Midbrain (tissue), 1 donor: Measurements from ENCODE around the gene PIK3CA.
"Not testable (repeated sequence)": the region's sequence is repeated elsewhere in the genome, so short reads cannot be mapped to it uniquely, and the experiment has no call there.

ENCODE experiments used
- DNase-seq: peaks from one replicate; lab custom pipeline; 2025; lab: John Stamatoyannopoulos, UW

The PIK3CA gene

DNA sequence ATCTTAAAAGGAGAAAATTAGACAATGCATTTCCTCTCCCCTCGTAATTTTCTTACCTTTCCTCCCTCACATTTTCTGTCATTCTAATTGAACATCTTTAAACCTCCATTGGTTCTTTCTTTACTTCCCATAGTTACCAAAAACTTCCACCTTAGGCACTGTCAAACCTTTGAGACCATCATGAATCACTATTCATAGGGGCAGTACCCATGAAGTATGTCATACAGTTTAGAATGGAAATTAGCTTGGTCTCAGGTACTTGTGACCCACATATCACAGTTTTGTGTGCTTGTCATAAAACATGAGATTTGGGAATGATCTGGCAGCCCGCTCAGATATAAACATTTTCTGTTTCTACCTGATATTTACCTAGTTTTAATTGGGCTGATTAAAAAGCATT is 52.6 kb downstream of the PIK3CA start:
- no peak for DNase-seq

DNA sequence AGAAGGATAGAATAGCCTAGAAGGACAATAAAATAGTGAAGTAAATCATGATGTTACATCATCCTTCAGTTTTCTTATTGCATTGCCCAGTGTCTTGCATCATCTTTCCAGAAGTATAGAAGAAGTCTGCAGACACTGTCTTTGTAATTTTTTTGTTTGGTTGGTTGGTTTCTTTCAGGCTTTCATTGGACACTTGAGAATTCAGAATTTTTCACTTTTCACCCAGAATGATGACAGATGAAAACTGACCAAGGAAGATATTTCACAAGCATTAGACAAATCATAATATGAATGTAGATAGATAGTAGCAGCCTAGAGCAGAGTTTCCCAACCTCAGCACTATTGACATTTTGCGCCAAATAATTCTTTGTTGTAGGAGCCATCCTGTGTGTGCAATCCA is 67.4 kb downstream of the PIK3CA start:
- DNase-seq: not testable (repeated sequence)

DNA sequence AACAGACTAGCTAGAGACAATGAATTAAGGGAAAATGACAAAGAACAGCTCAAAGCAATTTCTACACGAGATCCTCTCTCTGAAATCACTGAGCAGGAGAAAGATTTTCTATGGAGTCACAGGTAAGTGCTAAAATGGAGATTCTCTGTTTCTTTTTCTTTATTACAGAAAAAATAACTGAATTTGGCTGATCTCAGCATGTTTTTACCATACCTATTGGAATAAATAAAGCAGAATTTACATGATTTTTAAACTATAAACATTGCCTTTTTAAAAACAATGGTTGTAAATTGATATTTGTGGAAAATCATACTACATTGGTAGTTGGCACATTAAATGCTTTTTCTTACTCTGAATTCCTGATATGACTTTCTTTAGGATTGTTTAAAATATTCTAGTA is 70.1 kb downstream of the PIK3CA start:
- not testable (repeated sequence) for DNase-seq

DNA sequence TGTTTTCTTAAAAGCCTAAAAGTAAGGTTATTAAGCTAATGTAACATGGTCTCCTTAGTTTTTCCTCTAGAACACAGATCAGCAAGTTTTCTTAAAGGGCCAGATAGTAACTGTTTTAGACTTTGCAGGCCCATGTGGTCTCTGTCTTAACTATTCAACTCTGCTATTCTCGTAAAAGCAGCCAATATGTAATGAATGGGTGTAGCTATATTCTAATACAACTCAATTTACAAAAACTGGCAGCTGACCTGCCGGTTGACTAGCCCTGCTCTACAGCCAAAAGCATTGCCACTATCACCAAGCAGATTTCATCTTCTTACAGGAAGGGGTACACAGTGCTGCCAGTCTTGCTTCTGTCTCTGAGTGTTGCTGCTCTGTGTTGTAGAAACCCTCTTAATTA is 75.4 kb downstream of the PIK3CA start:
- DNase-seq: no peak

DNA sequence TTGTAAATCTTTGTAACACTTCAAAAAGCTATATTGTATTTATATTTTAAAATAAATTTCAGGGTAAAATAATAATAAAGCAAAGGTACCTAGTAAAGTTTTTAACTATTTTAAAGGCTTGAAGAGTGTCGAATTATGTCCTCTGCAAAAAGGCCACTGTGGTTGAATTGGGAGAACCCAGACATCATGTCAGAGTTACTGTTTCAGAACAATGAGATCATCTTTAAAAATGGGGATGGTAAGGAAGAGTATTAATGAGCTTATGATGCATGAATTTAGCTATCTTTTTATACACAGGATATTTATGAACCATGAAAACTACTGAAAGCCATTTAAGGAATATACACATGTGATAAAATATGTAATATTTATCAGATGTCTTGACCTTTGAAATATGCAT is 76.4 kb downstream of the PIK3CA start:
- DNase-seq: no peak

DNA sequence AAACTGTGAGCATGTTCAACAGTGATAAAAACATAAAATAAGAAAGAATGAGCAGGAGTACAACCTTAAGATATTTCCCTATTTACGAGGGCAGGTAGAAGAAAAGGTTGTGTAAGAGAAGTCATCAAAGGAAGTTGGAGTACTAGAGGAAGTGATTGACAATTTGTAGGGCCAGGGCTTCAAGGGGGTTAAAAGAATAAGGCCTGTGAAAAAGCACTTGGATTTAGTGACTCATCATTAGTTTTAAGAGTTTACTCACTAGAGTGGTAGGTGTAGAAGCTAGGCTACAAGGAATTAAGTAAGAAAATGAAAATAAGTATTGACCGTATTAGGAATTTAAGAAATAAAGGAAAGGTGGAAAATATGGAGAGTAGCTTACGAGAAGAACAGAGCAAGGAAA is 79.2 kb downstream of the PIK3CA start:
- DNase-seq: no peak

DNA sequence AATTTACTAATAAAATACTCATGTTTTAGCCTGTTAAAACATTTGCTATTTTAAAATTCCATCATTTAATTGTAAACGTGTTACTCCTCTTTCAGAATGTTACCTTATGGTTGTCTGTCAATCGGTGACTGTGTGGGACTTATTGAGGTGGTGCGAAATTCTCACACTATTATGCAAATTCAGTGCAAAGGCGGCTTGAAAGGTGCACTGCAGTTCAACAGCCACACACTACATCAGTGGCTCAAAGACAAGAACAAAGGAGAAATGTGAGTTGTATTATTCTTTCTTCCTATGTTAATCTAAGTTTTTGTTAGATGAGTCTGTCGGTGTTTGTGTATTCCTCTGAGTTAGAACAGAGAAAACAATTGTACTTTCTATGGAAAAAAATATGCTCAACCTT is 81.0 kb downstream of the PIK3CA start:
- DNase-seq: no peak

GRCh38 chr3:179233043-179233442 is 84.9 kb downstream of the PIK3CA start:
- DNase-seq: no peak

DNA sequence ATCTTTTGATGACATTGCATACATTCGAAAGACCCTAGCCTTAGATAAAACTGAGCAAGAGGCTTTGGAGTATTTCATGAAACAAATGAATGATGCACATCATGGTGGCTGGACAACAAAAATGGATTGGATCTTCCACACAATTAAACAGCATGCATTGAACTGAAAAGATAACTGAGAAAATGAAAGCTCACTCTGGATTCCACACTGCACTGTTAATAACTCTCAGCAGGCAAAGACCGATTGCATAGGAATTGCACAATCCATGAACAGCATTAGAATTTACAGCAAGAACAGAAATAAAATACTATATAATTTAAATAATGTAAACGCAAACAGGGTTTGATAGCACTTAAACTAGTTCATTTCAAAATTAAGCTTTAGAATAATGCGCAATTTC is 86.0 kb downstream of the PIK3CA start:
- no peak for DNase-seq

DNA sequence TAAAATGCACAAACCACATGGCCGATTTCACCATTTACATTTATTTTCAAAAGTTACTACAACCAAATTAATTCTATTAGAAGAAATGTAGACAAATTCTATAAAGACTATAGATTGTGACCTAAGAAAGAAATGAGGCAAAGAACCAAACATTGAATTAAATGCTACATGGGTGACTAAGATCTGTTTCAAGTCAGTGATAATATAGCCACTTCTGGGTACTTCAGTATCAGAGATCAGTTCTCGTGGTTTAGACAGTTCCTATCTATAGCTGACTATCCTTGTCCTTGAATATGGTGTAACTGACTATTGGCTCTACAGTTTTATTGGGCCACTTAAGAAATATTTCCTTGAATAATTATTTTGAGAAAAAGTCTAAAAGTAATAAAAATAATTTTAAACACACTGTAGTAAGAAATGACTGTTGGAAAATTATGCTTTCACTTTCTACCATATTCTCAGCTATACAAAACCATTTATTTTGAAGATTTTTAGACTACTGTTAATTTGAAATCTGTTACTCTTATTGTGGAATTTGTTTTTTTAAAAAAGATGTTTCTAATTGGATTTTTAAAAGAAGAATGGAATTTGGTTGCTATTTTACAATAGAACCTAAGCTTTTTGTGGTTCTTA is 88.6 kb downstream of the PIK3CA start:
- DNase-seq: no peak

GRCh38 chr3:179240299-179240698 is 92.1 kb downstream of the PIK3CA start:
- DNase-seq: not testable (repeated sequence)

DNA sequence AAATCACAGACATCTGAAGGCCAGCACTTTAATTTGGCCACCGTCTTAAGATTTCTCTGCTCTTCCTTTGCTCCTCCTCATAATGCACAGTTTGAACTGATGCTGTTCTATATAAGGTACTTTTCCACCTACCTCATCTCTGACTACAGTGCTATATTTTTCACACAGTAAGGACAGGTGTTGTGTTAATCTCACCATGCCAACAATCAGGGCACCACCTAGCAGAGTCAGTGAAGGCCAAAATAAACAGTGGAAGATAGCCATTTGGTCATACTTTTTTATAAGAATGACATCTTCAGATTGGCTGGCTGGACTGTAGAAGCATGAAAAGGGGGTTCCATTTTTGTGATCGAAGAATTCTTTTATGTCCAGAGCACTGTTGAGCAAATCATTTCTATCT is 94.7 kb downstream of the PIK3CA start:
- not testable (repeated sequence) for DNase-seq

- no peak for DNase-seq
Observed at GRCh38 chr3:179244878-179245277, 96.7 kb downstream of the PIK3CA start.

- DNase-seq: no peak
Observed at GRCh38 chr3:179247289-179248015, 99.3 kb downstream of the PIK3CA start.

GRCh38 chr3:179250803-179251476 is 102.8 kb downstream of the PIK3CA start, which contains the start of gene KCNMB3:
Gene KCNMB3 (minus strand): TSS chr3:179251114. CDS start chr3:179250990, 124 bp downstream.
- DNase-seq: no peak

DNA sequence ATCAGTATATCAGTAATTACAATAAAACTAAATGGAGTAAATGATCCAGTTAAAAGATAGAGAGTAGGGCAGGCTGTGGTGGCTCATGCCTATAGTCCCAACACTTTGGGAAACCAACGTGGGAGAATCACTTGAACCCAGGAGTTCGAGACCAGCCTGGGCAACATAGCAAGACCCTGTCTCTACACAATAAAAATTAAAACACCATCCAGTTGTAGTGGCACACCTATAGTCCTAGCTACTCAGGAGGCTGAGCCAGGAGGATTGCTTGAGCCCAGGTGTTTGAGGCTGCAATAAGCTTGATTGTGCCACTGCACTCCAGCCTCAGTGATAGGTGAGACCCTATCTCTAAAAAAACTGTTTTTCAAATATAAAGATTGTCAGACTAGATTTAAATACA is 108.7 kb downstream of the PIK3CA start:
- DNase-seq: no peak

DNA sequence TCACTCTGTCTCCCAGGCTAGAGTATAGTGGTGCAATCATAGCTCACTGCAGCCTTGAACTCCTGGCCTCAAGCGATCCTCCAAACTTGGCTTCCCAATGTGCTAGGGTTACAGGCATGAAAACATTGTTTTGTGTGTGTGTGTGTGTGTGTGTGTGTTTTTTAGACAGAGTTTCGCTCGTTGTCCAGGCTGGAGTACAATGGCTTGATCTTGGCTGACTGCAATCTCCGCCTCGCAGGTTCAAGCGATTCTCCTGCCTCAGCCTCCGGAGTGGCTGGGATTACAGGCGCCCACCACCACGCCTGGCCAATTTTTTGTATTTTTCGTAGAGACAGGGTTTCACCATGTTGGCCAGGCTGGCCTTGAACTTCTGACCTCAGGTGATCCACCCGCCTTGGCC is 109.6 kb downstream of the PIK3CA start:
- not testable (repeated sequence) for DNase-seq

- DNase-seq: no peak
Observed at GRCh38 chr3:179258820-179259219, 110.7 kb downstream of the PIK3CA start.

- DNase-seq: not testable (repeated sequence)
Observed at GRCh38 chr3:179259959-179260756, 112.0 kb downstream of the PIK3CA start.

GRCh38 chr3:179260949-179261765 is 113.0 kb downstream of the PIK3CA start:
- peak; percentile 73 for DNase-seq

DNA sequence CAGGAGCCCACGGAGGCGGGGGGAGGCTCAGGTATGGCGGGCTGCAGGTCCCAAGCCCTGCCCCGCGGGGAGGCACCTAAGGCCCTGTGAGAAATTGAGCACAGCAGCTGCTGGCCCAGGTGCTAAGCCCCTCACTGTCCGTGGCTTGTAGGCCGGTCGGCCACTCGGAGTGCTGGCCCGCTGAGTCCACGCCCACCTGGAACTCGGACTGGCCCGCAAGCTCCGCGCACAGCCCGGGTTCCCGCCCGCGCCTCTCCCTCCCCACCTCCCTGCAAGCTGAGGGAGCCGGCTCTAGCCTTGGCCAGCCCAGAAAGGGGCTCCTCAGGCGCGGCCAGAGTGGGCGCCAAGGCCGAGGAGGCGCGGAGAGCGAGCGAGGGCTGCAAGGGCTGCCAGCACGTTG is 115.0 kb downstream of the PIK3CA start:
- DNase-seq: no peak
